NCI-H2196 treated with DMSO at 0.1 percent for 48 hours (cell line): ENCODE data around the gene ROCK2.

ENCODE experiments used
- DNase-seq: peaks from one replicate; lab custom pipeline; 2025; ENCODE audit not compliant: unreplicated experiment; lab: John Stamatoyannopoulos, UW

ROCK2 gene

DNA sequence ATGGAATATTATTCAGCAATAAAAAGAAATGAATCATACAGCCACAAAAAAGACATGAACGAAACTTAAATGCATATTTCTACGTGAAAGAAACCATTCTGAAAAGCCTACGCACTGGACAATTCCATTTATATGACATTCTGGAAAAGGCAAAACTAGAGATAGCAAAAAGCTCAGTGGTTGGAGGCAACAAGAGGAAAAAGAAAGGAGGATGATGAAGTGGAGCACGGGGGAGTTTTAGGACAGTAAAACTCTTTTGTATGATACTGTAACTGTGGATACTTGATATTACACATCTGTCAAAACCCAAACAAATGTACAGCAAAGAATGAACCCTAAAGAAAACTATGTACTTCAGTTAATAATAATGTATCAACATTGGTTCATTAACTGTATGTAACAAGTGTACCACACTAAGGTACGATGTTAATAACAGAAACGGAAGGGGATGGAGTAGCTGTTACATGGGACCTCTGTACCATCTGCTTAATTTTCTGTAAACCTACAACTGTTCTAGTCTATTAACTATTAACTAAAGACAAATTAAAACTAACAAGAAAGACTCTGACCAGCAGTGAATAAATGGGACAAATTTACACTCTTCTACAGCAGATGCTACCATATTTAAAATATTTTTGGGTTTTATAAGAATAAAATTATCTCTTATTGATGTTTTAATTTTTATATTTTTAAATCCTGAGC is 31.5 kb downstream of the ROCK2 start:
- DNase-seq: no peak

DNA sequence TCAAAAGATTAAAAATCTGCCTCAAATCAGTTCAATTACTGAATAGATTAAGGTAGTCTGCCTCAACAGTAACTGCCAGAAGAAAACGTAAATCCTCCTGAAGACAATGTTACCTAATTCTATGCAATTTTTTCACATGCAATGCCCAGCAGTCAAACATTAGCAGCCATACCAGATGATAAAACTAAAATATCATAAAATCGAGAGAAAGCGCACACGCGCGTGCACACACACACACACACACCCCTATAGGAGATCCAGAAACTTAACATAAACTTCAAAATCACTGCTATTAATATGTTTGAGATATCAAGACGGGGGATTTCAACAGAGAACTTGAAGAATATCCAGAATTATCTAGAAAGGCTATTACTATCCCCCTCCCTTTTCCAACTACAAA is 32.9 kb downstream of the ROCK2 start:
- no peak for DNase-seq

GRCh38 chr2:11310212-11310611 is 34.2 kb downstream of the ROCK2 start:
- no peak for DNase-seq

- no peak for DNase-seq
Measured at GRCh38 chr2:11309706-11310105, 34.7 kb downstream of the ROCK2 start.

GRCh38 chr2:11307764-11308415 is 36.5 kb downstream of the ROCK2 start:
- no peak for DNase-seq

- no peak for DNase-seq
Measured at GRCh38 chr2:11305958-11306357, 38.5 kb downstream of the ROCK2 start.

- no peak for DNase-seq
Measured at GRCh38 chr2:11305338-11305737, 39.1 kb downstream of the ROCK2 start.

GRCh38 chr2:11304476-11304875 is 40.0 kb downstream of the ROCK2 start:
- DNase-seq: no peak

GRCh38 chr2:11303290-11304013 is 41.0 kb downstream of the ROCK2 start:
- no peak for DNase-seq

DNA sequence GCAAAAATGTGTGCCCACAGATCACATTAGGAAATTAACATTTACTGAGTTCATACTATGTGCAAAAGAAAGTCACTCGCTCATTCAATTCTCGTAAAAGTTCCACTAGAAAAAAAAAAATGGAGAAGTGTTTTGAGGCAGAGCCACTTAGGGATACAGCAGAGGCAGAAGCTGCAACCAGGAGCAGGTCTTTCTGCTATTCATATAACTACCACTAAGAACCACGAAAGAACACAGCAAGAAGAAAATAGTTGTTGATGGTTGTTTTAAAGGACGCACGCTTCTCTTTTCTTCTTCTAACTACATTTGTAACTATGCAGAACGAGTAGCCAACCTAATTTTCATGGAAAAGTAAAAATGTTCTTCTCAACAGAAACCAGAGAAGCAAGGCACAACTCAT is 45.0 kb downstream of the ROCK2 start:
- DNase-seq: no peak

- DNase-seq: no peak
Measured at GRCh38 chr2:11298592-11298991, 45.8 kb downstream of the ROCK2 start.

DNA sequence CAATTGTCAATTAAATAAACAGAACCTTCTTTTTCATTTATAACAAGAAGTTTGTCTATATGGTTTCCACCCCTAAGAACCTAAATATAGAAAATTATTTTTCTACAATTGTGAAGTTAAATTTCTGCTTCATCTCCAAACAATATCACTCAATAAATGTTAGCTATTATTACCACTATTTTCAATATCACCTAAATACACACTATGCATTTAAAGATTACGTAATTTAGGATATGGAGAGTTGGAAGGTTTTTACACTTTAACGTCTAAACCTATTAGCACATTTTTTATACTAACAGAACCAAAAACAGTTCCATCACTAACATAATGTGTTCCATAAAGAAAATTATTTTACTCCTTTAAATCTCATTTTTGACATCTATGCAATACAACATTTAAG is 48.0 kb downstream of the ROCK2 start:
- DNase-seq: no peak

DNA sequence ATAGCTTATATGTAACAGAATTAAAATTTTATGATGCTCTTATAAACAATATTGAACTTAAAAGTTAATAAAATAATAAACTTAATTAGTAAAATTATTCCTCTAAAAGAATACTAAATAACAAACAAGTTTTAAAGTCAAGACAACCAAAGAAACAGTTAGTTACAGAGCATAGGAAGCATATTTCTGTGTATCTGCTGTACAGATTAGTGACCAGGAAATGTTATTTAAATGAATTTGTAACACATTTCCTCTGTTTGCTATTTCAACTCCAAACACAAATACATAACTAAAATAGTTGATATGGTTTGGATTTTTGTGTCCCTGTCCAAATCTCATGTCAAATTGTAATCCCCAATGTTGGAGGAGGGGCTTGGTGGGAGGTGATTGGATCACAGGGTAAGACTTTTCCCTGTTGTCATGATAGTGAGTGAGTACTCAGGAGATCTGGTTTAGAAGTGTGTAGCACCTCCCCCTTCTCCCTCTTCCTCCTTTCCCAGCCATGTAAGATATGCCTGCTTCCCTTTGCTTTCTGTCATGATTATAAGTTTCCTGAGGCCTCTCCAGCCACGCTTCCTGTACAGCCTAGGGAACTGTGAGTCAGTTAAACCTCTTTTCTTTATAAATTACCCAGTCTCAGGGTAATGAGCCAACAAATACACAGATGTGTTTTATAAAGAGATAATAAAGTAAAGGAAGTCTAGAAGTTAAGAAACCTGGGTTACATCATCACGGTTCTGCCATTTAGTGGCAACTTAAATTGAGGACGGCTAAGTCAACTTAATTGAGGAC is 51.8 kb downstream of the ROCK2 start:
- DNase-seq: no peak

DNA sequence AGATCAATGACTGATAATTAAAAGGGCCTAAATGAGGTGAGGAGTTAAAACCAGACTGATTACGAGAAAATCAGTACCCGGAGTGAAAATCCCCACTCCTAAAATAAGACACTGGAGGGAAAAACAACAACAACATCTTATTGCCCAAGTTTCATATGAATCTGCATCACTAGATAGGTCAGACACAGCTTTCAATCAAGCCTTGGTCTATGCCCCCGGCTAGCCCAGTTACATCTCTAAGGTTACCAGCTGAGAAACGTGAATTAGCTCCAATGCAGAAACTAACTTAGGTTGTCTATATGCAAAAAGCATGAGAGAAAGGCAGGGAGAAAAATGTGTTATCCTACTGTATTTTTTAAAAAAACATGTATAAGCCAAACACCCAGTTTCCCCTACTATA is 53.7 kb downstream of the ROCK2 start:
- no peak for DNase-seq

GRCh38 chr2:11290211-11290610 is 54.2 kb downstream of the ROCK2 start:
- no peak for DNase-seq

- no peak for DNase-seq
Measured at GRCh38 chr2:11288431-11288830, 56.0 kb downstream of the ROCK2 start.

GRCh38 chr2:11286749-11287148 is 57.7 kb downstream of the ROCK2 start:
- no peak for DNase-seq

DNA sequence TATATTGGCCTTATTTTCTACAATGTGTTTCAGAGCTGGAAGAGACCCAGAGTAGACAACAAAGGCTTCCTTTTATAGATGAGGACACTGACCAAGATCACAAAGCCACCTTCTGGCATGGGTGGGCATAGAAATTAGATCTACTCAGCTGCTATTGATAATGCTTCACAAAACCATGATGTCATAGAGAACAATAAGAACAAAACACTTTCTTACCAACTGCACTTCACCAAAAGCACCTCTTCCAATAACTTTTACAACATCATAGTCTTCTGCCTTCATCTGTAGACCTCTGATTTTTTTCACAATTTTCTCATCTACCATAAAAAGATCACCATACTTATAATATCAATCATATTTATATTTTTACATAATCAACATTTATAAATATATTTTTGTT is 58.1 kb downstream of the ROCK2 start:
- DNase-seq: no peak

DNA sequence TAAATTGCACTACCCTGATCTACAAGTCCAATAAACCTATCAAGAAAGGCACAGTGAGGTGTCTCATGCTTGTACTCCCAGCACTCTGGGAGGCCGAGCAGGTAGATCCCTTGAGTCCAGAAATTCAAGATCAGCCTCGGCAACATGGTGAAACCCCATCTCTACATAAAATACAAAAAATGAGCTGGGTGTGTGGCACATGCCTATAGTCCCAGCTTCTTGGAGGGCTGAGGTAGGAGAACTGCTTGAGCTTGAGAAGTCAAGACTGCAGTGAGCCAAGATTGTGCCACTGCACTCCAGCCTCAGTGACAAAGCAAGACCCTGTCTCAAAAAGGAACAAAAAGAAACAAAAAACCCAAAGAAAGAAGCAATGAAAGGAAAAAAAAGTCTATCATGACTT is 58.9 kb downstream of the ROCK2 start:
- DNase-seq: no peak

GRCh38 chr2:11281186-11281585 is 63.2 kb downstream of the ROCK2 start:
- no peak for DNase-seq

DNA sequence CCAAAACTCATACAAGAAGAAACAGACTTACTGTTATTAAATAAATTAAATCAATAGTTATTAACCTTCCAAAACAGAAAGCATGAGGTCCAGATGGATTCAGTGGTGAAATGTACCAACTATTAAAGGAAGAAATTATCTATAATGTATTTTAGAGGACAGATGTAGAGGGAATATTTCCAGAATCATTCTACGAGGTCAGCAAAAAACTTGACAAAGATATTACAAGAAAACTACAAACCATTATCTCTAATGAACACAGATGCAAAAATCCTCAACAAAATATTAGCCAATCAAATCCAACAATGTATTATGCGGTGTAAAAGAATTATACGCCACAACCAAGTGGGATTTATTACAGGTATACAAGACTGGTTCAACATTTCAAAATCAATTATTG is 63.7 kb downstream of the ROCK2 start:
- DNase-seq: no peak

- DNase-seq: no peak
Measured at GRCh38 chr2:11279398-11279797, 65.0 kb downstream of the ROCK2 start.
